ENCODE measurements around the gene GSTM4. TPM values are rescaled to one million over a fixed set of nuclear protein-coding genes. Genes with fewer than 3 reads are reported as not detected.
A peak's percentile ranks its signal among the peaks of the same experiment; 100 is the strongest.

GSTM4 gene
- total and polyA plus RNA-seq, 2 donors (not counting 1 experiment from before 2014, with no cell fraction given): 28.6 to 56.5 TPM

GRCh38 chr1:109618661-109619575 lies 37.0 kb upstream of the GSTM4 start:
- ChIA-PET POLR2A (interaction anchor here (1.0 to 2.3 kb wide), 2 partner anchors 37 to 70 kb away, joined by 3 to 10 read pairs; partner anchors contain the start of genes GNAI3 and GSTM4), CTCF (interaction anchor here (0.8 to 2.7 kb wide), 6 partner anchors 11 to 86 kb away, joined by 3 to 27 read pairs (median 12); partner anchors contain the start of gene GNAI3)
- peaks cover 7% of the 10 kb centered on the region for H4K20me1 ChIP-seq (ENCODE audit: control insufficient read depth, insufficient read depth, low read length, poor library complexity, severe bottlenecking)
- no peaks in the 10 kb centered on the region for H3K9me3 ChIP-seq (ENCODE audit: control extremely low read depth in 1 of 3, control insufficient read depth in 2 of 3, insufficient read depth in 1 of 3, low read length in 2 of 3)
- H3K9ac ChIP-seq (ENCODE audit: low read length): peak overlapping the region; percentile 93
- ATAC-seq (ENCODE audit: low read depth) (no peak), DNase-seq (no peak)
- Mint-ChIP-seq H3K4me3 (peak overlapping the region; percentile 99), H3K27me3 (no peaks in the 10 kb centered on the region), H3K27ac (peak overlapping the region; percentile 96), H3K9me3 (ENCODE audit: insufficient read depth) (no peaks in the 10 kb centered on the region), H3K4me1 (peaks cover 59% of the 10 kb centered on the region)
- peak overlapping the region; percentile 73 to 90 for H3K27ac ChIP-seq (ENCODE audit: low read length in 2 of 2)
- peak overlapping the region; percentile 43 to 94 (median 84) for H3K4me3 ChIP-seq (ENCODE audit: control extremely low read depth in 1 of 5, extremely low read depth in 1 of 5, insufficient read depth in 1 of 5, low read depth in 2 of 5, low read length in 4 of 5)
- no peaks in the 10 kb centered on the region for H3K36me3 ChIP-seq (replicated peaks in 1 of 2; ENCODE audit: control extremely low read depth in 1 of 2, control insufficient read depth in 1 of 2, extremely low read depth in 1 of 2, insufficient read depth in 2 of 2, low read length in 1 of 2)
- intact Hi-C loops (cut with micrococcal nuclease): loop anchor here (1.0 to 5.0 kb wide), 4 partner anchors 71 to 365 kb away; partner anchors contain the start of genes AHCYL1, ATXN7L2, GNAI3 and PSMA5
- H3K79me2 ChIP-seq (ENCODE audit: control insufficient read depth, insufficient read depth, low read length): peaks cover 42% of the 10 kb centered on the region
- WGBS (ENCODE audit: insufficient coverage): 16% methylated on average over 5 of the region's 9 CpGs
- peak overlapping the region; percentile 100 for H3K4me2 ChIP-seq (replicated peaks; ENCODE audit: low read depth, low read length, poor library complexity, severe bottlenecking)
- peak overlapping the region; percentile 88 for H2AFZ ChIP-seq (ENCODE audit: insufficient read depth, low read depth, low read length, poor library complexity, severe bottlenecking)
- H3K27me3 ChIP-seq (replicated peaks in 1 of 4; ENCODE audit: control extremely low read depth in 1 of 4, control insufficient read depth in 3 of 4, insufficient read depth in 4 of 4, low read length in 3 of 4): no peaks in the 10 kb centered on the region
- no peak for TF ChIP-seq EZH2 (IDR thresholded peaks at IDR 0.05; ENCODE audit: borderline replicate concordance, insufficient read depth, low read depth, low read length, poor library complexity, severe bottlenecking)
- TF ChIP-seq CTCF (IDR thresholded peaks at IDR 0.05): no peak
- peaks cover 49 to 62% of the 10 kb centered on the region in 2 donors for H3K4me1 ChIP-seq (ENCODE audit: control insufficient read depth in 2 of 2, insufficient read depth in 2 of 2, low read length in 2 of 2)

Measured in B cell (primary cell).